K562 (cell line): ENCODE results near the gene PAFAH1B1. TPM values are rescaled to one million over a fixed set of nuclear protein-coding genes. Genes with fewer than 3 reads are reported as not detected.

Experiments
- AFF4 ChIP-seq: sonication (generic); formaldehyde crosslinking; IDR thresholded peaks from 2 replicates; pipeline ENCODE4 v1.8.0; 2023; ENCODE audit warnings: mild to moderate bottlenecking, missing genetic modification reagents
- ARID3B ChIP-seq: fragments of 250-450 bp; sonication (Bioruptor Pico); IDR thresholded peaks from 2 replicates; pipeline ENCODE4 v1.4.0; 2020; ENCODE audit warnings: borderline replicate concordance
- BRF2 ChIP-seq: IDR thresholded peaks from 3 replicates; pipeline ENCODE4 v1.6.1; 2011; ENCODE audit warnings: borderline replicate concordance, mild to moderate bottlenecking; ENCODE audit not compliant: insufficient read length, insufficient read depth
- CCAR2 ChIP-seq: fragments of 200-400 bp; formaldehyde crosslinking; IDR thresholded peaks from 2 replicates; pipeline ENCODE4 v1.6.1; 2017; ENCODE audit warnings: mild to moderate bottlenecking, low read depth, low read length
- FOXJ3 ChIP-seq: sonication (generic); formaldehyde crosslinking; IDR thresholded peaks from 2 replicates; pipeline ENCODE4 v1.4.0; 2020; ENCODE audit warnings: mild to moderate bottlenecking, missing genetic modification reagents
- FOXP1 ChIP-seq: sonication (generic); formaldehyde crosslinking; IDR thresholded peaks from 2 replicates; pipeline ENCODE4 v1.8.0; 2022; ENCODE audit warnings: mild to moderate bottlenecking, missing genetic modification reagents
- IRF9 ChIP-seq: fragments of 450-650 bp; IDR thresholded peaks from 2 replicates; pipeline ENCODE4 v1.6.1; 2016; ENCODE audit warnings: missing biosample characterization, missing genetic modification characterization
- PHF20 ChIP-seq: fragments of 450-650 bp; IDR thresholded peaks from 2 replicates; pipeline ENCODE4 v1.6.1; 2018; ENCODE audit not compliant: partially characterized antibody
- PKNOX1 ChIP-seq: fragments of 450-650 bp; IDR thresholded peaks from 2 replicates; pipeline ENCODE4 v1.6.1; 2016
- POLR2G ChIP-seq: fragments of 200-400 bp; formaldehyde crosslinking; IDR thresholded peaks from 2 replicates; pipeline ENCODE4 v1.6.1; 2017; ENCODE audit warnings: low read depth, mild to moderate bottlenecking, antibody characterized with exemption, low read length, moderate library complexity
- SRSF3 ChIP-seq: fragments of 200-400 bp; formaldehyde crosslinking; IDR thresholded peaks from 2 replicates; pipeline ENCODE4 v1.6.1; 2016; ENCODE audit warnings: mild to moderate bottlenecking, low read length, moderate library complexity; ENCODE audit not compliant: insufficient read depth
- TAF1 ChIP-seq: IDR thresholded peaks from 2 replicates; pipeline ENCODE4 v1.6.1; 2011; ENCODE audit warnings: mild to moderate bottlenecking, low read length, moderate library complexity; ENCODE audit not compliant: insufficient read depth, control insufficient read depth, severe bottlenecking; ENCODE audit errors: extremely low read depth
- TAF7 ChIP-seq: fragments of 450-650 bp; IDR thresholded peaks from 2 replicates; pipeline ENCODE4 v1.6.1; 2016; ENCODE audit warnings: missing genetic modification characterization, missing compliant biosample characterization
- THAP7 ChIP-seq: fragments of 250-450 bp; sonication (Bioruptor Pico); IDR thresholded peaks from 2 replicates; pipeline ENCODE4 v1.5.0; 2021
- THRA ChIP-seq: fragments of 450-650 bp; IDR thresholded peaks from 2 replicates; pipeline ENCODE4 v1.6.1; 2017; ENCODE audit warnings: mild to moderate bottlenecking, moderate library complexity
- THRAP3 ChIP-seq: fragments of 450-650 bp; IDR thresholded peaks from 2 replicates; pipeline ENCODE4 v1.6.1; 2016; ENCODE audit warnings: mild to moderate bottlenecking, inconsistent platforms, borderline replicate concordance
- ZNF766 ChIP-seq: fragments of 200-800 bp; sonication (Bioruptor generic); conservative IDR thresholded peaks from 2 replicates; pipeline ENCODE4 v1.6.1; 2016; ENCODE audit warnings: missing genetic modification characterization, missing compliant biosample characterization
- polyA plus RNA-seq, 8 experiments: library from polyadenylated mRNA; depleted of rRNA in 4 of 8; stranded (reverse) in 5 of 8; unstranded in 3 of 8; fragments of >200 nt; fragmentation: Nextera tagmentation in 2 of 8; fragmentation: Illumina TruSeq in 1 of 8; extraction: Ambion mirVana in 2 of 8; extraction: Trizol in 1 of 8; gene quantifications; 2 replicates each; pipeline versions ENCODE4 v1.2.1 to v1.2.3, GENCODE V29; 2011 to 2014; ENCODE audit warnings: inconsistent platforms in 1 of 8, missing spikeins in 1 of 8
- total RNA-seq, 7 experiments: library from RNA; depleted of rRNA in 6 of 7; stranded (reverse); fragments of >200 nt in 6 of 7; fragmentation: Illumina TruSeq in 2 of 7; extraction: Trizol in 2 of 7; gene quantifications; 2 replicates each; pipeline versions ENCODE4 v1.2.1 to v1.2.3, GENCODE V29; 2011 to 2021; ENCODE audit warnings: low replicate concordance in 1 of 7

The PAFAH1B1 gene
- total and polyA plus RNA-seq, 9 of the 15 experiments (the other 6 are each of a cell fraction or from before 2014, with no cell fraction given), result 23.3 to 66.4 (median 40.2) TPM

- no peak for TF ChIP-seq THRAP3
- peak; percentile 94 for TF ChIP-seq ZNF766
- TF ChIP-seq IRF9 (tag), result no peak
- TF ChIP-seq AFF4 (CRISPR knock-in tag), result no peak
- no peak for TF ChIP-seq PHF20
- TF ChIP-seq ARID3B, result no peak
- TF ChIP-seq FOXJ3, result no peak
- TF ChIP-seq POLR2G, result no peak
- TF ChIP-seq THRA, result no peak
- no peak for TF ChIP-seq FOXP1 (CRISPR knock-in tag)
- TF ChIP-seq BRF2, result no peak
- TF ChIP-seq PKNOX1, result peak; percentile 89
- no peak for TF ChIP-seq THAP7 (CRISPR knock-in tag)
- TF ChIP-seq TAF7 (tag), result no peak
- no peak for TF ChIP-seq SRSF3
- no peak for TF ChIP-seq TAF1
- TF ChIP-seq CCAR2, result no peak
Measured at GRCh38 chr17:2624292-2624731, 30.9 kb downstream of the PAFAH1B1 start (continued).
